Neural progenitor cell (in vitro differentiated cells): Measurements from ENCODE around the gene ZNF511.

Experiments
- EZH2phosphoT487 ChIP-seq: fragments of 200-600 bp; sonication (generic); IDR thresholded peaks from 2 replicates; pipeline ENCODE4 v1.6.1; 2017; ENCODE audit warnings: antibody characterized with exemption
- TF ChIP-seq, protein P1 (sequence below): fragments of 200-600 bp; sonication (generic); IDR thresholded peaks from 2 replicates; pipeline ENCODE4 v1.5.1; 2017; ENCODE audit warnings: antibody characterized with exemption, mild to moderate bottlenecking

DNA sequence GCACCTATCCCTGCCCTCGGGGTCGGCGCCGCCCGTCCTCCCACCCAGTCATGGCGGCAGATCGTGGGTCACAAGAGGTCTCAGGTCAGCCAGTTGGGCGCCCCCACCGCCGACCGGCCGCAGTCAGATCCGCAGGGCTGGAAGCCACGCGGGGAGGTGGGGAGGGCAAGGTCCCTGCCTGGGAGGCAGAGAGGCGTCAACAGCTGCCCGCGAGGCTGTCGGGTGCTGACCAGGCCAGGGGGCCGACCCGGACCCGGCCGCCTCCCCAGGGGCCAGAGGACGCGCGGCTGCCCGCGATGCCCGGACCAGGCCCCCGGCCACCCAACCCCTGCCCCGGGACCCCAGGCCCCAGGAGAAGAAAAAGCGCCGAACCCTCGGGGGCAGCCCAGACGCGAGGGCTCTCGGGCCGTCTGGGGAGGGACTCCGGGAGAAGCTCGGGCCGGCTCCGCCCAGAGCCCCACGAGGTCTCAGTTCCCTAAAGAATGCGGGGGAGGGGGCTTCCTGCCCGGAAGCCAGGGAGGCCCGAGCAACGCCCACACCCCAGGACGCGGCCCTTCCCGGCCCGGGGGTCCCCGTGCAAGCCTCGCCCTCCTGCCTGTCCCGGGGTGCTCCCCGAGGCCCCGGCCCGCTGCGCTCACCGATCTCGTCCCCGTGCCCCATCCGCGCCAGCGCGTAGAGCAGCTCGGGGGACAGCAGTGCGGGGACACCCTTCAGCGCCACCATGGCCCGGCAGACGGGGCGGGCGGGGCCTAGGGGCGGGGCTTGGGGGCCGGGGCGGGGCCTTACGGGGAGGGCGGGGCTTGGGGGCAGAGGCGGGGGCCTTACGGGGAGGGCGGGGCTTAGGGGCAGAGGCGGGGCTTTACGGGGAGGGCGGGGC is 48.8 kb downstream of the ZNF511 start, which contains the start of gene FUOM:
- TF ChIP-seq, protein P1, sequence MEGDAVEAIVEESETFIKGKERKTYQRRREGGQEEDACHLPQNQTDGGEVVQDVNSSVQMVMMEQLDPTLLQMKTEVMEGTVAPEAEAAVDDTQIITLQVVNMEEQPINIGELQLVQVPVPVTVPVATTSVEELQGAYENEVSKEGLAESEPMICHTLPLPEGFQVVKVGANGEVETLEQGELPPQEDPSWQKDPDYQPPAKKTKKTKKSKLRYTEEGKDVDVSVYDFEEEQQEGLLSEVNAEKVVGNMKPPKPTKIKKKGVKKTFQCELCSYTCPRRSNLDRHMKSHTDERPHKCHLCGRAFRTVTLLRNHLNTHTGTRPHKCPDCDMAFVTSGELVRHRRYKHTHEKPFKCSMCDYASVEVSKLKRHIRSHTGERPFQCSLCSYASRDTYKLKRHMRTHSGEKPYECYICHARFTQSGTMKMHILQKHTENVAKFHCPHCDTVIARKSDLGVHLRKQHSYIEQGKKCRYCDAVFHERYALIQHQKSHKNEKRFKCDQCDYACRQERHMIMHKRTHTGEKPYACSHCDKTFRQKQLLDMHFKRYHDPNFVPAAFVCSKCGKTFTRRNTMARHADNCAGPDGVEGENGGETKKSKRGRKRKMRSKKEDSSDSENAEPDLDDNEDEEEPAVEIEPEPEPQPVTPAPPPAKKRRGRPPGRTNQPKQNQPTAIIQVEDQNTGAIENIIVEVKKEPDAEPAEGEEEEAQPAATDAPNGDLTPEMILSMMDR, result peak; percentile 12
- TF ChIP-seq EZH2phosphoT487, result peak; percentile 21
